ENCODE measurements around the gene POLR2J. TPM values are rescaled to one million over a fixed set of nuclear protein-coding genes. Genes with fewer than 3 reads are reported as not detected.

The POLR2J gene
- total and polyA plus RNA-seq, 10 of the 15 experiments (the other 5 are each of a cell fraction or from before 2014, with no cell fraction given): 16.4 to 119 (median 77.4) TPM

- peak; percentile 62; the same call in 1 of the 2 replicates for TF ChIP-seq HDGF (IDR thresholded peaks at IDR 0.05)
- 0 out of 2 replicates have a peak, but pooled peaks have one; percentile 42 for TF ChIP-seq WRNIP1 (IDR thresholded peaks at IDR 0.05; ENCODE audit: borderline replicate concordance, low read depth, low read length)
- no peak for TF ChIP-seq CBX3 (IDR thresholded peaks at IDR 0.05; ENCODE audit: borderline replicate concordance, low read depth)
- TF ChIP-seq NR2F1 (conservative IDR thresholded peaks at IDR 0.05): peak; percentile 20; the same call in 1 of the 2 replicates
- TF ChIP-seq SMC3 (IDR thresholded peaks at IDR 0.05; ENCODE audit: borderline replicate concordance, low read length): no peak
- no peak for TF ChIP-seq NFIC (IDR thresholded peaks at IDR 0.05; ENCODE audit: low read depth, low read length)
- TF ChIP-seq TCF3 (IDR thresholded peaks at IDR 0.05; ENCODE audit: borderline replicate concordance, insufficient read depth, low read depth, low read length): no peak
- TF ChIP-seq CBX5 (IDR thresholded peaks at IDR 0.05; ENCODE audit: low read depth): no peak
- no peak for TF ChIP-seq GABPA (IDR thresholded peaks at IDR 0.05; ENCODE audit: low read depth)
- TF ChIP-seq SKIL (IDR thresholded peaks at IDR 0.05; ENCODE audit: low read depth, poor library complexity, severe bottlenecking): no peak
- TF ChIP-seq CREM (IDR thresholded peaks at IDR 0.05; ENCODE audit: low read depth): no peak; the same call in 1 of the 2 replicates
- no peak for TF ChIP-seq SPI1 (IDR thresholded peaks at IDR 0.05; ENCODE audit: borderline replicate concordance, insufficient read depth, low read depth, low read length)
- no peak for TF ChIP-seq NKRF (conservative IDR thresholded peaks at IDR 0.05)
- TF ChIP-seq KLF5 (IDR thresholded peaks at IDR 0.05; ENCODE audit: partially characterized antibody): no peak
- no peak for TF ChIP-seq BCLAF1 (IDR thresholded peaks at IDR 0.05)
- TF ChIP-seq CHD2 (IDR thresholded peaks at IDR 0.05; ENCODE audit: borderline replicate concordance, low read depth, low read length): peak; percentile 35; the same call in 1 of the 2 replicates
- TF ChIP-seq POU2F2 (IDR thresholded peaks at IDR 0.05; ENCODE audit: borderline replicate concordance, low read depth, low read length): no peak
- TF ChIP-seq BACH1 (IDR thresholded peaks at IDR 0.05; ENCODE audit: borderline replicate concordance): no peak
- no peak for TF ChIP-seq TCF7 (IDR thresholded peaks at IDR 0.05; ENCODE audit: borderline replicate concordance)
- TF ChIP-seq LARP7 (IDR thresholded peaks at IDR 0.05): no peak
- no peak for TF ChIP-seq MXI1 (IDR thresholded peaks at IDR 0.05; ENCODE audit: low read depth, low read length)
Observed at GRCh38 chr7:102432442-102433218, 46.1 kb downstream of the POLR2J start (continued).
